Spinal cord (tissue), 10 donors: ENCODE results near the gene MTHFR. TPM values are rescaled to one million over a fixed set of nuclear protein-coding genes. Genes with fewer than 3 reads are reported as not detected.

Source experiments
- DNase-seq, 6 donors: peaks; one replicate each; pipeline versions ENCODE4 v3.0.0 to v3.0.0-alpha.2; 2013 to 2015; ENCODE audit warnings: low spot score in 6 of 6, low read depth in 4 of 6
- H3K27ac ChIP-seq: one replicate; pipeline ENCODE4 v1.5.1; 2013; ENCODE audit warnings: low read depth, low read length, control low read depth
- H3K27me3 ChIP-seq: one replicate; pipeline ENCODE4 v1.6.1; 2013; ENCODE audit warnings: low read length; ENCODE audit not compliant: control insufficient read depth, insufficient read depth
- H3K36me3 ChIP-seq: one replicate; pipeline ENCODE4 v1.6.1; 2013; ENCODE audit warnings: low read length; ENCODE audit not compliant: control insufficient read depth, insufficient read depth
- H3K4me1 ChIP-seq: one replicate; pipeline ENCODE4 v1.6.1; 2013; ENCODE audit warnings: low read length; ENCODE audit not compliant: control insufficient read depth, insufficient read depth
- H3K4me3 ChIP-seq: one replicate; pipeline ENCODE4 v1.5.1; 2013; ENCODE audit warnings: low read depth, low read length, control low read depth
- H3K9me3 ChIP-seq: one replicate; pipeline ENCODE4 v1.6.1; 2013; ENCODE audit warnings: low read length; ENCODE audit not compliant: control insufficient read depth, insufficient read depth
- WGBS: methylation state at CpG from one replicate; pipeline ENCODE4 v1.1.5; 2013; ENCODE audit warnings: missing lambda C conversion rate; ENCODE audit not compliant: insufficient coverage; 5-methylcytosine and 5-hydroxymethylcytosine counted together
- polyA plus RNA-seq, 2 donors: library from polyadenylated mRNA; unstranded; fragments of 120-200 nt; gene quantifications; one replicate each; pipeline ENCODE4 v1.2.1, GENCODE V29; 2013; ENCODE audit not compliant: insufficient read length in 2 of 2
- total RNA-seq, 2 donors: library from RNA; depleted of rRNA in 1 of 2; stranded (reverse); fragments of 120-200 nt in 1 of 2; fragments of >200 nt in 1 of 2; gene quantifications; one replicate each; pipeline versions ENCODE4 v1.2.3 to v1.2.4, GENCODE V29; 2013 to 2014
- donor health status: healthy.

The MTHFR gene
- total and polyA plus RNA-seq, 4 donors: 20.9 to 49.1 (median 31.0) TPM

- Histone ChIP-seq H3K36me3 (peaks cover 67% of the 10 kb centered on the region), H3K9me3 (no peaks in the 10 kb centered on the region), H3K4me1 (peaks cover 16% of the 10 kb centered on the region), H3K27me3 (no peaks in the 10 kb centered on the region), H3K4me3 (no peak overlapping the region), H3K27ac (no peak overlapping the region)
- WGBS: 95% methylated on average over 5 of the region's 5 CpGs
- DNase-seq: no peak
Observed at GRCh38 chr1:11799099-11799498, 6.7 kb downstream of the MTHFR start.

- H3K4me1 ChIP-seq: peaks cover 2% of the 10 kb centered on the region
- H3K27me3 ChIP-seq: no peaks in the 10 kb centered on the region
- no peak for DNase-seq
- H3K4me3 ChIP-seq: no peak overlapping the region
- H3K36me3 ChIP-seq: peaks cover 72% of the 10 kb centered on the region
- 75% methylated on average over 2 of the region's 6 CpGs for WGBS
- no peak overlapping the region for H3K27ac ChIP-seq
- H3K9me3 ChIP-seq: no peaks in the 10 kb centered on the region
Observed at GRCh38 chr1:11797525-11798216, 8.1 kb downstream of the MTHFR start.

GRCh38 chr1:11796036-11796828 is 9.5 kb downstream of the MTHFR start:
- no peaks in the 10 kb centered on the region for H3K9me3 ChIP-seq
- H3K4me3 ChIP-seq: no peak overlapping the region
- H3K27ac ChIP-seq: no peak overlapping the region
- WGBS: 95% methylated on average over 13 of the region's 15 CpGs
- H3K4me1 ChIP-seq: peaks cover 3% of the 10 kb centered on the region
- DNase-seq: no peak
- H3K36me3 ChIP-seq: peaks cover 81% of the 10 kb centered on the region
- H3K27me3 ChIP-seq: no peaks in the 10 kb centered on the region

GRCh38 chr1:11795238-11795890 is 10.4 kb downstream of the MTHFR start:
- Histone ChIP-seq H3K27ac (no peak overlapping the region), H3K36me3 (peaks cover 81% of the 10 kb centered on the region), H3K4me3 (no peak overlapping the region), H3K4me1 (peaks cover 10% of the 10 kb centered on the region), H3K27me3 (no peaks in the 10 kb centered on the region), H3K9me3 (no peaks in the 10 kb centered on the region)
- DNase-seq: no peak
- 92% methylated on average over 10 of the region's 14 CpGs for WGBS

GRCh38 chr1:11794446-11795237 is 11.1 kb downstream of the MTHFR start:
- Histone ChIP-seq H3K27ac (no peak overlapping the region), H3K27me3 (no peaks in the 10 kb centered on the region), H3K4me3 (no peak overlapping the region), H3K4me1 (peaks cover 17% of the 10 kb centered on the region), H3K9me3 (no peaks in the 10 kb centered on the region), H3K36me3 (peaks cover 81% of the 10 kb centered on the region)
- WGBS: 92% methylated on average over 19 of the region's 19 CpGs
- no peak for DNase-seq

- Histone ChIP-seq H3K9me3 (no peaks in the 10 kb centered on the region), H3K36me3 (peaks cover 81% of the 10 kb centered on the region), H3K27me3 (no peaks in the 10 kb centered on the region), H3K4me3 (no peak overlapping the region), H3K4me1 (peaks cover 19% of the 10 kb centered on the region), H3K27ac (no peak overlapping the region)
- no peak for DNase-seq
- WGBS: 96% methylated on average over 9 of the region's 15 CpGs
Observed at GRCh38 chr1:11793819-11794218, 11.9 kb downstream of the MTHFR start.

- Histone ChIP-seq H3K27ac (no peak overlapping the region), H3K27me3 (no peaks in the 10 kb centered on the region), H3K4me3 (no peak overlapping the region), H3K36me3 (peaks cover 91% of the 10 kb centered on the region), H3K4me1 (peaks cover 27% of the 10 kb centered on the region), H3K9me3 (no peaks in the 10 kb centered on the region)
- 99% methylated on average over 8 of the region's 11 CpGs for WGBS
- DNase-seq: no peak
Observed at GRCh38 chr1:11792106-11792505, 13.7 kb downstream of the MTHFR start.

- H3K9me3 ChIP-seq: no peaks in the 10 kb centered on the region
- no peak overlapping the region for H3K4me3 ChIP-seq
- H3K27me3 ChIP-seq: no peaks in the 10 kb centered on the region
- peak in 1 of 6 donors; percentile 79 for DNase-seq
- H3K4me1 ChIP-seq: peaks cover 31% of the 10 kb centered on the region
- WGBS: 89% methylated on average over 17 of the region's 19 CpGs
- peak overlapping the region; percentile 52 for H3K27ac ChIP-seq
- H3K36me3 ChIP-seq: peaks cover 83% of the 10 kb centered on the region
Observed at GRCh38 chr1:11790880-11791715, 14.7 kb downstream of the MTHFR start.
